GM18909 (cell line): Measurements from ENCODE around the gene TNFRSF4.
"Not testable (repeated sequence)": the region's sequence is repeated elsewhere in the genome, so short reads cannot be mapped to it uniquely, and the experiment has no call there.

Experiments used
- ATAC-seq: cut with Tn5 transposase; IDR thresholded peaks from one replicate; pipeline ENCODE4 v1.9.1; 2021; ENCODE audit warnings: mild to moderate bottlenecking; ENCODE audit not compliant: unreplicated experiment, poor library complexity

TNFRSF4 gene

DNA sequence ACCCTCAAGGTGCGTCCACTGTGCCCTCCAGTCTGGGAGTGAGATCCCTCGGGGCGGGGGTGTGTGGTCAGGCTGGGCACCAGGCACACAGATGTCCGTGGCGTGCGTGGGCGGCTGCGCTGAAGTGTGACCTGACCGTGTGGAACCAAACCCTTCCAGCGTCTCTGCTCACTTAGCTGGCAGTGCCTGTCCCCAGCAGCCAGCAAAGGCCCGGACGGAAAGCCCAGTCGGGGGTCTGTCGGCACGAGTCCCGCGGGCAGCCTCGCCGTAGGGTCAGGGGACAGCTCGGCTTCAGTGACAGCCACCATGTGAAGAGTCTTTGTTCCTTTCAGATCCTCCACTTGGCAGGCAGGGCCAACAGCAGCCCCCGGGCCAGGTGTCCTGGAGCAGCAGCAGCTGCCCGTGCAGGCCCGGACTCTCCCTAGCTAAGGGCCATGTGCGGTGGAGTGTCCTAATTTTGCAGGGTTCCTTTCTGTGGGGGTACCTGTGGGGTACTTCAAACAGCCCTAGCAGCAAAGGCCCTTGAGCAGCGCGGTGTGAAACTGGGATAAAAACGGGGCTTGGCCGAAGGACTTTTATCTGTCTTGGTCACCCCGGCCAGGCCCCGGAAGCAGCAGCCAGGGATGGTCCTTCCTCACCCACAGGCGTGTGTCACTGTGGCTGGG, 28.7 kb downstream of the TNFRSF4 start:
- ATAC-seq, result no peak

DNA sequence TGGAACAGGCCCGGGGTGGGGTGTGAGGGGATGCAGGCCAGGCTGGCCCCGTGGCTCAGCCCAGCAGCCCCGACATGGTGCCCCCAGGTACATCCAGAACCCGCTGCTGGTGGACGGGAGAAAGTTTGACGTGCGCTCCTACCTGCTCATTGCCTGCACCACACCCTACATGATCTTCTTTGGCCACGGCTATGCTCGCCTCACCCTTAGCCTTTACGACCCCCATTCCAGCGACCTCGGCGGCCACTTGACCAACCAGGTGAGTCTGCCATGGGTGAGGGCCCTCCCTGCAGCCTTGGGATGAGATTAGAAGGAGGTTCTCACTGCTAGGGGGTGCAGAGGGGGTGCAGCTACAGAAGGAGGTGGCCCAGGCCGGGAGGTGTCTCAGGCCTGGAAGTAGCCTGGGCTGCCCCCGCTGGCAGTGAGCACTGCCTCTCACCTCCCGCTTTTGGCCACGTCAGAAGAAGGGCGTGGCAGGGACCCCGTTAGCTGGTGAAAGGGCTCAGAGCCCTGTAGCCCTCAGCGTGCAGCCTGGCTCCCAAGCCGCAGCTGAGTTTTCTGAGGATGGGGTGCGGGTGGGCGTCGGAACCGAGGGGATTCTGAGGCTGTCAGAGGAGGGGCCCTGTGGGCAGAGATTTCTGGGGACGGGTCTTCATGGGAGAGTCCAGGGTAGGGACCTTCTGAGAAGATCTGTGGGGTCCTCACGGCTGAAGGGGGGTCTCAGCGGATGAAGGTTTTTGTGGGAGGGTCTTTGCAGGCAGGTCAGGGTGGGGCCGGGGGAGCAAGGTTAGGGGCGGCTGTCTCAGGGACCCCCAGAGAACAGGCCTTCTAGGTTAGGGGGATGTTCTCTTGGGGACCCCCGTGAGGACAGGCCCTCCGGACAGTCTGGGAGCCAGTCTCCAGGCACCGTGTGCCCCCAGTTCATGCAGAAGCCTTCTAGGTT, 29.8 kb downstream of the TNFRSF4 start:
- no peak for ATAC-seq

DNA sequence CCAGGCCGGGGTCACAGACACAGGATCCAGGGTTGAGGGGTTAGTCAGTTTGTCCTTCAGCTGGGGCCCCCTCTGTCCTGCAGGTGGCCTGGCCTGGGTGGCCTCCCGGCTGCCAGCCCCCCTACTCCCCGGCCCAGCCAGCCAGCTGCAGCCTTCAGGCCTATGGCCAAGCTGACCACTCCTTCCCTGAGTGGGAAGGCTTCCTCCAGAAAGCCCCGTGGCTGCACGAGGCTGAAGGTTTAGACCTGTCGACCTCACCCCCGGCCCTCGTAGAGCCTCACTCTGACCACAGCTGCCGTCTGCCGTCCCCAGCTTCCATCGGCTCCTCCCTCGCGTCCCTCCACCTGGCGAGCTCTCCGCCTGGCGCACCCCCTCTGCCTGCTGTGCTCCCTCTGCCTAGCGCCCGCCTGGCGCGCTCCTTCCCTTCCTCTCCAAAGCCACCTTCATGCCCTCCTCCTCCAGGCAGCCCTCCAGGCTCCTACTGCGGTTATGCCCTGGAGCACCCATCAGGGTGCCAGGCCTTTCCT, 30.7 kb downstream of the TNFRSF4 start:
- no peak for ATAC-seq

DNA sequence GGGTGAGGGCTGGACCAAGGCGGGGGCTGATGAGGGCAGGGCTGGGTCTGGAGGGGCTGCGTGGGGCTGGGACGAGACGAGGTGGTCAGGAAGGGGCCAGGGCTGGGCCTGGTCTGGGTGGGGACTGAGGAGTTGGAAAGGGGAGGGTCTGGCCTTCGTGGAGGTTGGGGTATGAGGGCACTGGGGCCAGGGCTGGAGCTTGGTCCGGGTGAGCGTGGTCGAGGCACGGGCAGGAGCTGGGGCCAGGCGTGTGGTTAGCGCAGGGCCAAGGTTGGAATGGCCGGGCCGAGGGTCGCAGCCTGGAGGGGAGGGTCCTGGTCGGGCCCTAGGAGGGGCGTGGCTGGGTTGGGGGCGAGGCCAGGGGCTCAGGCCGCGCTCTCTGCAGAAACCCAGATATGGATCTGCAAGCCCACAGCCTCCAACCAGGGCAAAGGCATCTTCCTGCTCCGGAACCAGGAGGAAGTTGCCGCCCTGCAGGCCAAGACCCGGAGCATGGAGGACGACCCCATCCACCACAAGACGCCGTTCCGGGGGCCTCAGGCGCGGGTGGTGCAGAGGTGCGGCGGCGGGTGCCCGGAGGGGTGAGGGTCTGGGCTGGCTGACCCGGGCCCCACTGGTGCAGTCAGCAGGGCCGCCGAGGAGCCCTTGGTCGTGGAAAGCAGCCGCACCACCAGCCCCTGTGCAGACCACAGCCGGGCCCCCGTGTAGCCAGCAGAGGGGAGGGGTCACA, 31.3 kb downstream of the TNFRSF4 start:
- no peak for ATAC-seq

DNA sequence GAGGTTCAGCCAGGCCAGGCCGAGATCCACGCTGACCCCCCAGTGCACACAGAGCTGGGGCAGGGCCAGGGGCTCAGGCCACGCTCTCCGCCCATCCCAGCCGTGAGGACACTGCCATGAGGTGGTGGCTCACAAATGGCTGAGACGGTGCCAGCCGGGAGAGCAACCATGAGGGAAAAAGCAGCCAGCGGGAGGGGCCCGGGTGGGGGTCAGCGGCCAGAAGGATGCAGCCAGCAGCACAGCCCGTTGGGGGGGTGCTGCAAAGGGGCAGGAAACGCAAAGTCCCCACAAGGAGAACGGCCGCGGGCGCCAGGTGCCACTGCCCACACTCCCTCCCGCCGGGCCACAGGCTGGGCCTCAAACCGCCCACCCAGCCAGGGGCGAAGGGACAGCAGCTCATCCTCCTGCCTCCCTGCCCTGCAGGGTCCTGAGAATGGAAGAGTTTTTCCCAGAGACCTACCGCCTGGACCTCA, 32.0 kb downstream of the TNFRSF4 start:
- ATAC-seq, result no peak

DNA sequence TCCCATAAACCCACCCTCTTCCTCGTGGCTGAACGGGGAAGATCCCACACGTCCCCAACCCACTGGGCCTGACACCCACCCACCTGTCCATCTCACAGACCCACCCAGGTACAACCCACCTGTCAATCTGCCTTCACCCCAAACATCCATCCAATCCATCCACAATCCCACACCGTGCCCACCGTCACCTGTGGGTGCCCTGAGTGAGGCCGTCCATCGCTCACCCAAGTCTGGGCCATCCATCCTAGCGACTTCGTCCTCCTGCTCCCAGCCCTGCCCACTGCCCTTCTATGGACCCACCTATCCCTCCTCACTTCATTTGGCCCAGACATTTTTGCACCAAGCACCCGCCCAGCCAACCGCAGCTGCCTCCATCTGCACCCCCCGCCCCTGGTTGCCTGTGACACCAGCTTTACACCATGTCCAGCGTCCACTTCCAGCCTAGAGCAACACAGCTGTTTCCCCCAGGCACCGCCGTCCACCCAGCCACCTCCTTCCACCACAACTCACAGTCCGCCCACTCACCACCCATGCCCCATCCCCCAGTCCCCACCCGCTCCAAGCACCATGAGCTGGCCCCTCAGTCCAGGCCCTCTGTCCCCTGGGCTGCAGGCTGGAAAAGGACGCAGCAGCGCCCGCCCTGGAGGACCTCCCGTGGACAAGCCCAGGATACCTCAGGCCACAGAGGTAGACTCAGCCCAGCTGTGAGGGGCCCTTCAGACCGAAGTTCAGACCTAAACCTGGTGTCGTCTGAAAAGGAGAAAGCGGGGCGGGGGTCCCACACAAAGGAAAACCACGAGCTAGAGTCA, 32.6 kb downstream of the TNFRSF4 start:
- ATAC-seq, result no peak

DNA sequence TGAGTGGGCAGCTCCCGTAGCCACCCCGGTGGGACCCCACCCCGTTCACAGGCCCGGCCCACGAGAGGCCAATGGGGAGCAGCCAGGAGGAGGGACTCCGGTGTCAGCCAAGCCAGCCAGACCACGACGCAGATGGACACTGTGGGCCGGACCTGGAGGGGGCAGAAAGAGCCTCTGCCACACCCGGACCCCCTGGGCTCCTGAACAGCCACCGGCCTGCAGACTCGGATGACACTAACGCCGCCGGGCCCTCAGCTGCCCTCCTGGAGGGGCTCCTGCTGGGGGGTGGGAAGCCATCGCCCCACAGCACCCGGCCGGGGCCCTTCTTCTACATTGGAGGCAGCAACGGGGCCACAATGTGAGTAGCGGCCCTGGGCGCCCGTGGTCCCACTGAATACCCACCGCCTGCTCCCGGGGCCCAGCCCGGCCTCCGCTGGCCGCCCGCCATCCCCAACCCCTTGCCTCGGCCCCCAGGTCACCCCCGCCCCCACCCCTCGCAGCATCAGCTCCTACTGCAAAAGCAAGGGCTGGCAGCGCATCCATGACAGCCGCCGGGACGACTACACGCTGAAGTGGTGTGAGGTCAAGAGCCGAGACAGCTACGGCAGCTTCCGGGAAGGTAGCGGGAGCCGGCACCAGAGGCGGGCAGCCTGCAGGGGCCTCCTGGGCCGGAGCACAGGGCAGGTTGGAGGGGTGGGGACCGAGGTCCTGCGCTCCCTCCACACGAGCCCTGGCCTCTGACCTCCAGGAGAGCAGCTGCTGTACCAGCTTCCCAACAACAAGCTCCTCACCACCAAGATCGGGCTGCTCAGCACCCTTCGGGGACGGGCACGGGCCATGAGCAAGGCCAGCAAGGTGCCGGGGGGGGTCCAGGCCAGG, 33.7 kb downstream of the TNFRSF4 start:
- no peak for ATAC-seq

DNA sequence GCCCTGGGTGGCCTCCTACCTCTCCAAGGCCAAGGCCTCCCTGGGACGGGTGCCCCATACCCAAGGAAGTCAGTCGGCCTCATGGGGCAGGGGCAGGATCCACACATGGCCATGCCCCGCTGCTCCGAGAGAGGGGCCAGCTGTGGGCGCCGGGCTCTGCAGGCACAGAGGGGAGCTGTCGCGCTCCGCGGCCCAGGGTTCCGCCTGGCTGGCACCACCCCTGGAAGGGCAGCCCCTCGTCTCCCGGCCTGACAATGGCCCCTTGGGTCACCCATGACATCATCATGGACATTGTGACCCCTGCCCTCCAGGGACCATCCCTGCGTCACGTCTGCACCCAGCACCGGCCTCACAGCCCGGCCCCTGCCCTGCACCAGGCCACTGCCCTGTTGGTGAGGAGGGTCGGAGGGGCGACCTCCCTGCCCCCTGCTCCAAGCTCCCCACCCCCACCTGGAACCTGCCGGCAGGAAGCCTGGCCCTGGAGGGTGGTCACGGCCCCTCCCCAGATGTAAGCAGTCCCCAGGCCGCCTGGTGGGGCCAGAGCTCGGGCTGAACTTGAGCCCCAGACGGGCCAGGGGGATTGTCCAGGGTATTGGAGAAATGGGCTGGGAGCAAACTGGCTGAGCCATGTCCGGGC, 34.5 kb downstream of the TNFRSF4 start:
- ATAC-seq, result no peak

DNA sequence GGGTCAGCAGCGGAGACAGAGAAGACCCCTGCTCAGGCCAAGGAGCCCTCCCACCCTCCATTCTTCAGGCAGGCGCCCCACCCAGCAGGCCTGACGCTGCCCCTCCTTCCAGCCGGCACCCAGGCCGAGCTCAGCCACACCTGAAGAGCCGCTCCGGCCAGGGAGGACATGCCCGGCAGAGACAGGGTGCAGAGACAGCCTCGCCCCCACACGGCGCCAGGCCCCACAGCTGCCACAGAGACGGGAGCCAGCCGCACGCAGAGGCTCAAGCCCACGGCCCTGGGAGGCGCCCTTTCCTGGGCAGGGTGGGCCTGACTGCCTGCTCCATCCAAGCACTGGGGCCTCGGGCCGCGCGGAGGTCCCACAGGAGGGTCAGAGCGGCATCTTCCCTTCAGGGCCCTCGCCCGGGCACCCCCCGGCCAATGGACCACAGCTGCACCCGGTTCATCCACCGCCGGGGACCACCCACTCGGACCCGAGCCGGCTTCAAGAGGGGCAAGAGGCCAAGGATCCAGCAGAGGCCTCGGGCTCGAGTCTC, 35.1 kb downstream of the TNFRSF4 start:
- no peak for ATAC-seq

DNA sequence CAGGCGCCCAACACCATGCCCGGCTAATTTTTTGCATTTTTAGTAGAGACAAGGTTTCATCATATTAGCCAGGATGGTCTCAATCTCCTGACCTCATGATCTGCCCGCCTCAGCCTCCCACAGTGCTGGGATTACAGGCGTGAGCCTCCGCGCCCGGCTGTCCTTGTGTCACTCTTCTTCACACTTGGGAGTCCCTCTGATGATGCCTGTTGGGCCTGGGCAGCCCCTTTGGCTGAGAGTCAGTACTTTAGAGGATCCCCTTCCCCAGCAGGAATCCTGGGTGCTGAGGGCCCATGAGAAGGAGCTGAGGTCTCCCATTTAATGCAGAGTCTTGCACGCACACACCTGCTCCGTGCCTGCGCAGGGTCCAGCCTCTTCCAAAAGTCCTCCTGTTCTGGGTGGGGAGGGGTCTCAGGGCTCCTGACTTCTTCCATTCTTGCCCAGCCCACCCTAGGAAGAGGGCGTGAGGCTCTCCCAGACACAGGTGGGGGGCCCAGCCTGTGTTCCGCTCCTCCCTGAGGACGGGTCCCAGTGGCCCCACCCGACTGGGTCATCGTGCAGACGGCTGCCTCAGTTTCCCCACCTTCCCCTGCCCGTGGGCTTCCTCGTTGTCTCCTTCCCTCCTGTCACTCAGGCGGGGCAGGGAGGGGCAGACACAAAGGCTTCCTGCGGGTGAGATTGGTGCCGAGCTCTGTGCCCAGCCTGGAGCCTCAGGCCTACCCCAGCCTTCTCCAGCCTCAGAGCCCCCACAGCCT, 36.3 kb downstream of the TNFRSF4 start:
- no peak for ATAC-seq

DNA sequence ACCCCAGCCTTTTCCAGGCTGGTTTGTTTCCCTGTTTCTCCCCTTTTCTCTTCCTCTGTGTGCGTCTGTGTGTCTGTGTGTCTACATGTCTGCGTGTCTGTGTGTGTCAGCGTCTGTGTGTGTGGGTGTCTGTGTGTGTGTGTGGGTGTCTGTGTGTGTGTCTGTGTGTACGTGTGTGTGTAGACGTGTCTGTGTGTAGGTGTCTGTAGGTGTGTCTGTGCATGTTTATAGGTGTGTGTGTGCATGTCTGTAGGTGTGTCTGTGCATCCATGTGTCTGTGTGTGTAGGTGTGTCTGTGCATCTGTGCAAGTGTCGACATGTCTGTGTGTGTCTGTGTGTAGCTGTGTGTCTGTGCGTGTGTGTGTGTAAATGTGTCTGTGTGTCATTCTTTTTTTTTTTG, 37.0 kb downstream of the TNFRSF4 start:
- ATAC-seq, result no peak

DNA sequence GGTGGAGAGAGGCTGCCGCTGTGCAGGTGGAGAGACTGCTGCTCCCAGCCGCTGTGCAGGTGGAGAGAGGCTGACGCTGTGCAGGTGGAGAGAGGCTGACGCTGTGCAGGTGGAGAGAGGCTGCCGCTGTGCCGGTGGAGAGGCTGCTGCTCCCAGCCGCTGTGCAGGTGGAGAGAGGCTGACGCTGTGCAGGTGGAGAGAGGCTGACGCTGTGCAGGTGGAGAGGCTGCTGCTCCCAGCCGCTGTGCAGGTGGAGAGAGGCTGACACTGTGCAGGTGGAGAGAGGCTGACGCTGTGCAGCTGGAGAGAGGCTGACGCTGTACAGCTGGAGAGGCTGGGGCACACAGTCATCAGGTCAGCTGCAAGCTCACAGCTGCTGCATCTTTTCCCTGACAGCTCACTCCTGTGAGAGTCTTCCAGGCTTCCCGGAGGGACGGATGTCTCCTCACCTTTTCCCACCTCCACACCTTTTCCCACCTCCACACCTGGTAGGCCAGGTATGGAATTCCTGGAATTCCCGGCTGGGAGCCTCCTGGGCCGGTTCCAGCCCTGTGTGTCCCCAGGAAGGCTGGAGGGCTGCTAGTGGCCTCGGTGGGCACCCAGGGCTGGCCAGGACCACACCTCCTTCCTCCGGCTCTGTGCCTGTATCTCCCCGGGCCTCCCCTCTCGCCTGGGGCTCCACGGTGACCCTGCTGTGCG, 37.7 kb downstream of the TNFRSF4 start:
- ATAC-seq, result not testable (repeated sequence)

DNA sequence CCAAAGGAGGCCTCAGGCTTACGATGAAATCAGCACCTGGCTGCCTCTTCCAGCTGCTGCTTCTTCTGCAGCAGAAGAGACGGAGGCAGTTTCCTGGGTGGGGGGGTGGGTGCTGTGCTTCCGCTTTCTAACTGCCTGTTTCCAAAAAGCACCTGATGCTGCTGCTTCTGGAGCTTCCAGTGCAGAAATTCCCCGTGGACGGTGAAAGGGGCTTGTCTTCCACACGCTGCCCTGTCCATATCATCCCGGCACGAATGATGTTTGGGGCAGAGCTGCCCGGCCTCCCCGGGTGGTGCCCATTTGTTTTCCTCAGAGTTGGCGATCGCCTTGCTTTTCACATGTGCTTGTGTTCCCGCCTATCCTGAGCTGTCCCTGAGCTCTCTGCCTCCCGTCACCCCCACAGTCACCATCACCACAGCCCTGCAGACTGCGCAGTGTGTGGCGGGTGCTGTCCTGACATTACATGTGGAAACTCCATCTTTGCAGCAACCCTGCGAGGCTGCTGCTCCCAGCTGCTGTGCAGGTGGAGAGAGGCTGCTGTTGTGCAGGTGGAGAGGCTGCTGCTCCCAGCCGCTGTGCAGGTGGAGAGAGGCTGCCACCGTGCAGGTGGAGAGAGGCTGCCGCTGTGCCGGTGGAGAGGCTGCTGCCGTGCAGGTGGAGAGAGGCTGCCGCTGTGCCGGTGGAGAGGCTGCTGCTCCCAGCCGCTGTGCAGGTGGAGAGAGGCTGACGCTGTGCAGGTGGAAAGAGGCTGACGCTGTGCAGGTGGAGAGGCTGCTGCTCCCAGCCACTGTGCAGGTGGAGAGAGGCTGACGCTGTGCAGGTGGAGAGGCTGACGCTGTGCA, 38.5 kb downstream of the TNFRSF4 start:
- no peak for ATAC-seq

DNA sequence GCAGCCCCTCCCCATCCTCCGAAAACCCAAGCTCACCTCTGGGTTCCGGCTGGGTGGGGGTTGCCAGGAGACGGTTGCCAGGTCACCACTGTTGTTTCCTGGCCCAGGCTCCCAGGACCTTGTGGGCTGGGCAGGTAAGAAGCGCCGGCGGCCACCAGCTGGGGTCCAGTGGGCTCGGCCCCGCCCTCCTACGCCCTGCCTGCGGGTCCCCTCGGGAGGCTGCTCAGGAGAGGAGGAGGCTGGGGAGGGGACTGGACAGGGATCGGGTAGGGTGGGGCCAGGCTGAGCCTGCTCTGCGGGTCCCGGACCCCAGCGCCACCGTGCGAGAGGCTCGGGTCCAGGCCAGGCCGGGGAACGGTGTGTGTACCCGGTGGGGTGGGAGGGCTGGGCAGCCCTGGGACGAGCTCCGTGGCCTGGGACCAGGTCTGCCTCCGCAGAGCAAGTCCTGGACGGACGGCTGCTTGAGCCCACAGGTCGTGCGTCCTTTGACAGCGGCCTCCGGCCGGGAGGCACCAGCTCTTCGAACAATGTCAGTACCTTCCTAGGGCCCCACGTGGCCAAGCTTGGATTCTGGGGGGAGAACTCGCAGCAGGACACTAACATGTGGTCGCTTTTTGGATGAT, 40.0 kb downstream of the TNFRSF4 start, which contains the start of gene TTLL10:
TTLL10 (plus strand) TSS at position 88 of the 623 bp plus-strand sequence. CDS start 5,336 bp downstream, outside the sequence.
- ATAC-seq, result no peak

DNA sequence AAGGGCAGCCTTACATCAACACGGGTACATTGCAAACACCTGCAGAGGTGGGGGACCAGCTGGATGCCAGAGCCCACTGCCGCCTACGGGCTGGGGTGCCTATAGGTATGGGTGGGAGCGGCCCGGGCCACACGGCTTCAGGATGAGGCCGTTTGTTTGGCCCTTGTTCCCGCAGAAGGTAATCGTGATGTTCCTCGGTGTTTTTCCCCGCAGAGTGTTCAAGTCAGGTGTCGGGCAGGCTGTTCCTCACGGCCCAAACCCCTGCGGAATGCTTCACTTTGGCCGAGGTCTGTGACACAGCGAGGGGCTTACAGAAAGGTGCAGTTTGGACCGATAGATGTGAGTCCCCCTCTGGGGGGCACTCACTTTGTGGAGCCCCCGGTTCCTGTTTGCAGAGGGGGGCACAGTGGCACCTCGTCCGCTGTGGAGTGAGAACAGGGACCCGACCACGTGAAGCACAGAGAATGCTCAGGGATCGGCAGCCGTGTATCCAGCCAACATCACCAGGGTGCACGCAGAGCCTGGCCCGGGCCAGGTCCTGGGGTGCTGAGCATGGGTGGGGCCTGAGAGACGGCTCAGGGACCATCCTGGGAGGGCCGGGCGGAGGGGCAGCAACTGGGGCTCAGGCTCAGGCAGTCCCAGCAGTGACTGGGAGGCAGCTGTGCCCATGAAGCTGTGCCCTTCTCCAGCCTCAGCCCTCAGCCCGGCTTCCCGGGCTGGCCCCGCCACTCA, 40.7 kb downstream of the TNFRSF4 start:
- no peak for ATAC-seq
